Right lung (tissue), 5 donors: ENCODE results near the gene CEP70. TPM values are rescaled to one million over a fixed set of nuclear protein-coding genes. Genes with fewer than 3 reads are reported as not detected.
"Not testable (repeated sequence)": the region's sequence is repeated elsewhere in the genome, so short reads cannot be mapped to it uniquely, and the experiment has no call there.

Experiments
- DNase-seq, 2 donors: peaks; one replicate each; pipeline ENCODE4 v3.0.0-alpha.2; 2013
- polyA plus RNA-seq, 5 donors: library from polyadenylated mRNA; unstranded; fragments of 120-200 nt; gene quantifications; one replicate each; pipeline versions ENCODE4 v1.2.1 to v1.2.3, GENCODE V29; 2013; ENCODE audit warnings: inconsistent platforms in 1 of 5, low replicate concordance in 1 of 5; ENCODE audit not compliant: insufficient read length in 5 of 5, insufficient read depth in 1 of 5

Gene CEP70
- polyA plus RNA-seq, 5 donors, result 35.5 to 67.5 (median 61.2) TPM

DNA sequence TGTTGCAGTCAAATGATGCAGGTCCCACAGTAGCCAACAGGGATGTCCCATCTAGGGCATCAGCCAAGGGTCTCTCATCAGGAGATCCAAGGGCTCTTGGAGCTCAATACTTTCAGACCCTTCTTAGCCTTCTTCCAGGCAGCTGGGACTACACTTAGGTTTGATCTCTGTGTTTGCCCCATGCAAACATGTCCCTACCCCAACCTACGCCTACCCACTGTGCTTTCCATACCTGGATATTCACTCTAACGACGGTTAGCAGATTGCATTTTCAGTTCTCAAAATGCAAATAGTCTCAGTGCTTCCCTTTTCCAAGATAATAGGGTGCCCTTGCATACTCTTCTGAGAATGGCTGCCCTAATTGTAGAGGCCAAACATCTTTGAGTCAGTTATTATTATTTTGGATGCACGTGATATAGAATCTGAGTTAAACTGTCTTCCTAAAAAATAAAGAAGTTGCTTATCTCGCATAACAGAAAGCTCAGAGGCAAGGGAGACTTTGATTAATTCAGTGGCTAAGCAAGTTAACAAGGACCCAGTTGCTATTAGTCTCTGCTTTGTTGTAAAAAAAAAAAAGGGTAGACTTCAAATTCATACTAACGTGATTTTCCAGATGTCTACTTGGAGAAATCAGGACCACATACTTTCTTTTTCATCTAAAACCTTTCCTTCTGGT lies 1.0 kb upstream of the CEP70 start:
- no peak for DNase-seq

DNA sequence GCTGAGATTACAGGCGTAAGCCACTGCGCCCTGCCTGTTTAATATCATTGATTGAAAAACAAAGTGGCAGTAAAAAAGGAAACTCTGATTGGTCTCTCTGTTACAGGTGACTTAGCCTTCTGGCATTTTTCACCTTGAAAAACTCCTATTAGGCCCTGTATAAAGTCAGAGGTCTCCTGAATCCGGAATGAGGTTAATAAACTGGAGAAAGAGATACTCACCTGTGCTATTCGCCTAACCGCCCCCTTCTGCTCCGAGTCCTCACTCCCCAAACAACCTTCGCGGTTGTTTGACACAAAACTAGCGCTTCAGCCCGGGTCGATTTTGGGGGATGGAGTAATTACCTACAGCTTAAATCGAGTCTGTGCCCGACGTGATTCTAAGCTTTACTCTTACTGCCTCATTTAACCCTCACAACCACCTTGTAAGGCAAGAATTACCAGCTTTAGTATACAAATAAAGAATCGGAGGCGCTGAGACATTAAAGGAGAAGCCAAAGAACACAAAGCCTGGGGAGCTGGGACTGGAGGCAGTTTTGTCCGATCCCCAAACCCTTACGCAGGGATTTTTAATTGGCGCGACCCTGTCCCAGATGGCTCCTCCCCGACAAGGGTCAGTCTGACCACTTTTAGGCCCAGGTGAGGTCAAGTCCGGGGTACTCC lies 441 bp downstream of the CEP70 start:
- DNase-seq, result no peak

DNA sequence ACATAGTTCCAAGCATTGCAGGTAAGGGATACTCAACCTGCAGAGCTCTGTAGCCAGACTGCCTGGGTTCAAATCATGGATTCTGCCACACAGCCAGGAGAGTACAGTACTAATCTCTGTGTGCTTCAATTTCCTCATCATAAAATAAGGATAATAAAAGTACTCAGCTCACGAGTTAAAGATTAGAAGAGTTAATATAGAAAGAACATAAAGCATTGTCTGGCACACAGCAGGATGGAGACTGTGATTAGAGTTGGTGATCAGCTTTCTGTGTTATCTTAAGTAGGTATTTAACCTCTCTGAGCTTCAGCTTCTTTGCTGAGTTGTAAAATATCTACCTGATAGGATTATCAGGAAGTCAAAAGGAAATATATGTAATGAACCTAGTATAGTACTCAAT lies 2.7 kb downstream of the CEP70 start:
- no peak for DNase-seq

GRCh38 chr3:138588445-138588844 lies 5.6 kb downstream of the CEP70 start:
- DNase-seq, result no peak

DNA sequence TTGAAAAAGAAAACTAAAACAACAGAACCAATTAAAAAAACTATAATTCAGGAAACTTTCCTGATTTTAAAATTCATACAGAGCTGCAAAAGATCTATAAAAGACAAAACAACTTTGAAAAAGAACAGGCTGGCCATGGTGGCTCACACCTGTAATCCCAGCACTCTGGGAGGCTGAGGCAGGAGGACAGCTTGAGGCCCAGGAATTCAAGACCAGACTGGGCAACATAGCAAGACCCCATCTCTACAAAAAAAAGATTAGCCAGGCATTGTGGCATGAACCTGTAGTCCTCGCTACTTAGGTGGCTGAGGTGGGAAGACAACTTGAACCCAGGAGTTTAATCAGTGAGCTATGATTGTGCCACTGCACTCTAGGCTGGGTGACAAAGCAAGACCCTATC lies 6.7 kb downstream of the CEP70 start:
- no peak for DNase-seq

DNA sequence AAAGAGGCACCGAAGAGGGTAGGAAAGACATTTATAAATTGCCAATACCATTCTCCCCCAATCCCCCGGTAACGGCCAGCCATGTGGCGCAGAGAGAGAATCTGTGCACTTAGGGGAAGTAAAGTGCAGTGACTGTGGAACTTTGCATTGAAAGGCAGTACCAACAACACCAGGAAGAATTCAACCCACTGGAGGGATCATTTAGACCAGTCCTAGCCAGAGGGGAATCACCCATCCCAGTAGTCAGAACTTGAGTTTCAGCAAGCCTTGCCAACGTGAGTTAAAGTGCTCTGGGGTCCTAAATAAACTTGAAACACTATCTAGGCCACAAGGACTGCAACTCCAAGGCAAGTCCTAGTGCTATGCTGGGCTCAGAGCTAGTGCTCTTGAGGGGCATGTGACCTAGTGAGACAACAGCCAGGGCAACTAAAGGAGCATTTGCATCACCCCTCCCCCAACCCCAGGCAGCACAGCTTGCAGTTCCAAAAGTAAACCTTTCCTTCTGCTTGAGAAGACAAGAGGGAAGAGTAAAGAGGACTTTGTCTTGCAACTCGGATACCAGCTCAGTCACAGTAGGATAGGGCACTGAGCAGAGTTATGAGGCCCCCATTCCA lies 15.0 kb downstream of the CEP70 start:
- no peak for DNase-seq

DNA sequence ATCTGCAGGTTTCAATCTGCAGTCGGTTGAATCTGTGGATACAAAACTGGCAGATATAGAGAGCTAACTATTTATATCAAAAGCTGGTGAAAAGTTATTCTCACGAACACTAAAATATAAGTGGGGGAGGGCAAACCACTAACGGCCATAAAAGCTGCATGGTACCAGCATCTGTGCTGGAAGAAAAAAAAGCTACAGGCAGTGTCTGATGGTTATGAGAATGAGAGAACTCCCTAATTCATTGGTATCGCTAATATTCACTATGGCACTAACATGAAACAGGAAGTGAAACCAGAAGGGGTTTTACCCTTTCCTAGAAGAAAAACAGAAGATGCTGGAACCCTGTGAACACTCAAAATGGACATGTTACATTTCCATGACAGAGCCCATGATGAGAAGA lies 15.9 kb downstream of the CEP70 start:
- no peak for DNase-seq

GRCh38 chr3:138573138-138573537 lies 20.9 kb downstream of the CEP70 start:
- DNase-seq, result no peak

DNA sequence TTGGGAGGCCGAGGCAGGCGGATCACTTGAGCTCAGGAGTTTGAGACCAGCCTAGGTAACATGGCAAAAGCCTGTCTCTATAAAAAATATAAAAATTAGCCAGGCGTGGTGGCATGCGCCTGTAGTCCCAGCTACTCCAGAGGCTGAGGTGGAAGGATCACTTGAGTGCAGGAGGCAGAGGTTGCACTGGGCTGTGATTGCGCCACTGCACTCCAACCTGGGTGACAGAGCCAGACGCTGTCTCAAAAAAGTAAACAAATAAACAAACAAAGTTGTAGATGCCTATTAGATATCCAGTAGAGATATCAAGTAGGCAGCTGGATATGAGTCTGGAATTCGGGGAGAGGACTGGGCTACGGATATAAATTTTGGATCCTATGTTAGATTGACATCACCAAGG lies 24.4 kb downstream of the CEP70 start:
- DNase-seq, result not testable (repeated sequence)

DNA sequence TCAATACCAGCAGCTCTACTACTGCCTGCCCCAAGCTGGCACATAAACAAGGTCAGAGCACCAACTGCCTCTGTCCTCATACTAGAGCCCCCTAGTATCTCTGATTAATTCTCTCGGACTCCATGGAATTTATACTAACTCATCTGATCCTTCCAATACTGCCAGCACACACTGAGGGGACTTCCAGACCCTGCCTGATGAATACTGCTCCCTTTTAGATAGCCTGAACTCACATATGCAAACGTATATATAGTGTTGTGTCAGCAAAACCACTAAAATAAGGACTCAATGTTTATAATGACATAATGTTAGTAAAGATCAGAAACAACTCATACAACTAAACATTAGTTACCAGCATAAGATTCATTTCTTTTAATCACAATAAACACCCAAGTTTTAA lies 25.0 kb downstream of the CEP70 start:
- no peak for DNase-seq

GRCh38 chr3:138567403-138567802 lies 26.7 kb downstream of the CEP70 start:
- DNase-seq, result no peak

DNA sequence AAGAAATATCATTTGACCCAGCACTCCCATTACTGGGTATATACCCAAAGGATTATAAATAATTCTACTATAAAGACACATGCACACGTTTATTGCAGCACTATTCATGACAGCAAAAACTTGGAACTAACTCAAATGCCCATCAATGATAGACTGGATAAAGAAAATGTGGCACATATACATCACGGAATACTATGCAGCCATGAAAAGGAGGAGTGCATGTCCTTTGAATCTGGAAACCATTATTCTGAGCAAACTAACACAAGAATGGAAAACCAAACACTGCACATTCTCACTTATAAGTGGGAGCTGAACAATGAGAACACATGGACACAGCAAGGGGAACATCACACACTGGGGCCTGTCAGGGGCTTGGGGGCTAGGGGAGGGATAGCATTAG lies 27.8 kb downstream of the CEP70 start:
- not testable (repeated sequence) for DNase-seq

GRCh38 chr3:138562902-138563301 lies 31.2 kb downstream of the CEP70 start:
- not testable (repeated sequence) for DNase-seq

GRCh38 chr3:138560501-138560900 lies 33.6 kb downstream of the CEP70 start:
- DNase-seq, result no peak

GRCh38 chr3:138559134-138559533 lies 34.9 kb downstream of the CEP70 start:
- DNase-seq, result no peak

- DNase-seq, result not testable (repeated sequence)
These were observed 39.3 kb downstream of the CEP70 start for GRCh38 chr3:138554775-138555174.

DNA sequence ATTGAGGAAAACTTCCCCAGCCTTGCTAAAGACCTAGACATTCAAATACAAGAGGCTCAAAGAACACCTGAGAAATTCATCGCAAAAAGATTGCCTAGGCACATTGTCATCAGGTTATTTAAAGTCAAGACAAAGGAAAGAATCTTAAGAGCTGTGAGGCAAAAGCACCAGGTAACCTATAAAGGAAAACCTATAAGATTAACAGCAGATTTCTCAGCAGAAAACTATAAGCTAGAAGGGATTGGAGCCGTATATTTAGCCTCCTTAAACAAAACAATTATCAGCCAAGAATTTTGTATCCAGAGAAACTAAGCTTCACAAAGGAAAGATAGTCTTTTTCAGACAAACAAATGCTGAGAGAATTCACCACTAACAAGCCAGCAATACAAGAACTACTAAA lies 43.1 kb downstream of the CEP70 start:
- DNase-seq, result not testable (repeated sequence)

- no peak for DNase-seq
These were observed 44.7 kb downstream of the CEP70 start for GRCh38 chr3:138549179-138549977.

GRCh38 chr3:138547342-138547975 lies 46.6 kb downstream of the CEP70 start:
- DNase-seq, result no peak

- DNase-seq, result no peak
These were observed 49.5 kb downstream of the CEP70 start for GRCh38 chr3:138544546-138544945.

- DNase-seq, result no peak
These were observed 51.1 kb downstream of the CEP70 start for GRCh38 chr3:138542977-138543376.

DNA sequence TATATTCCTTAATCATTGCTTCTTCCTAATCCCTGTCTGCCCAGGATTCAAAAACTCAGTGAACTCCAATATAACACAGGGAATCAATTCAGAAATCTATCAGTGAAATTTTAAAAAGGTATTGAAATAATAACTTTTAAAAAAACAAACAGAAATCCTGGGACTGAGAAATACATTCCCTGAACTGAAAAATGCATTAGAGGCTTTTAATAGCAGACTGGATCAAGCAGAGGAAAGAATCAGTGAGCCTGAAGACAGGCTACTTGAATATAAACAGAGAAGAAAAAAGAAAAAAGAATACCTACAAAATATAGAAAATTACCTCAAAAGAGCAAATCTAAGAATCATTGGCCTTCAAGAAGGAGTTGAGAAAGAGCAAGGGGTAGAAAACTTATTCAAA lies 54.7 kb downstream of the CEP70 start:
- no peak for DNase-seq
